Activated naive CD4-positive, alpha-beta T cell treated with anti-CD3 and anti-CD28 coated beads, Interleukin-2, amount 50 U/mL, for 72 hours (primary cell): ENCODE results near the gene PRKN. TPM values are rescaled to one million over a fixed set of nuclear protein-coding genes. Genes with fewer than 3 reads are reported as not detected.

Experiments used
- ATAC-seq, 2 donors: fragments of 150-1000 bp; cut with Tn5 transposase; 2 replicates each; pipeline ENCODE4 v1.10.0; 2021; ENCODE audit warnings: mild to moderate bottlenecking in 2 of 2, moderate library complexity in 2 of 2
- DNase-seq, 2 donors: peaks; one replicate each; pipeline ENCODE4 v3.0.0; 2021 to 2022; ENCODE audit warnings: low spot score in 2 of 2
- H3K27ac Mint-ChIP-seq, 2 donors: one replicate each; pipeline ENCODE4 v1.8.0; 2022; ENCODE audit warnings: mild to moderate bottlenecking in 2 of 2, mixed read lengths in 2 of 2
- H3K36me3 Mint-ChIP-seq, 2 donors: one replicate each; pipeline ENCODE4 v1.8.0; 2022; ENCODE audit warnings: mixed read lengths in 2 of 2
- H3K9me3 Mint-ChIP-seq, 2 donors: one replicate each; pipeline ENCODE4 v1.8.0; 2022; ENCODE audit warnings: mixed read lengths in 2 of 2
- total RNA-seq, 2 donors: library from RNA; stranded (reverse); gene quantifications; one replicate each; pipeline ENCODE4 v1.2.3, GENCODE V29; 2022

Gene PRKN
- total RNA-seq, 2 donors from 2014 or later, result 0.57 to 4.1 TPM

GRCh38 chr6:162026843-162027242 is 700.7 kb downstream of the PRKN start:
- ATAC-seq (no peak), DNase-seq (no peak)
- no peak overlapping the region for H3K27ac Mint-ChIP-seq
- peaks cover 3 to 26% of the 10 kb centered on the region in 2 donors for H3K9me3 Mint-ChIP-seq
- H3K36me3 Mint-ChIP-seq, result peaks cover 0 to 11% of the 10 kb centered on the region in 2 donors

- ATAC-seq, result no peak
- Mint-ChIP-seq H3K36me3 (peaks cover 0 to 11% of the 10 kb centered on the region in 2 donors), H3K9me3 (peaks cover 3 to 30% of the 10 kb centered on the region in 2 donors), H3K27ac (no peak overlapping the region)
- no peak for DNase-seq
Measured at GRCh38 chr6:162026031-162026430, 701.5 kb downstream of the PRKN start.

DNA sequence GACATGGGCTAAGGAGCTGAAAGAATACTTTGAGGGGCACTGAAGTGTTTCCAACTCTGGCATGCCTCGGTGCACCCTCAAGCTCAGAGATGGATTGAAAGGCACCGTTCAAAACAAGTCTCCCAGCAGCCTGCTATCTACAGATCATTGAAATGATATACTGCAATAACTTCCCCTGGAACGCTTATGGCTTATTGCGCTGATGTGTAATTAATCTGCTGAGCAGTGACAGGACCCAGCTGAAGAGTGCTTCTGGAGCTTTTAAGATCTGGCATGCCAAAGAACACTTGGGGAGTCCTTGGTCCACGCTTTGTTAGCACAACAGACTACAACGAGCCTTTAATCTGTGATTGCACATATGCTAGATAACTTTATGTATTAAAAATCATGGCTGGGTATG is 708.2 kb downstream of the PRKN start:
- ATAC-seq, result no peak
- Mint-ChIP-seq H3K9me3 (peaks cover 10 to 24% of the 10 kb centered on the region in 2 donors), H3K27ac (no peak overlapping the region), H3K36me3 (peaks cover 0 to 6% of the 10 kb centered on the region in 2 donors)
- no peak for DNase-seq

GRCh38 chr6:162017536-162017935 is 710.0 kb downstream of the PRKN start:
- Mint-ChIP-seq H3K36me3 (peaks cover 0 to 10% of the 10 kb centered on the region in 2 donors), H3K9me3 (peaks cover 13 to 17% of the 10 kb centered on the region in 2 donors), H3K27ac (no peak overlapping the region)
- DNase-seq, result no peak
- no peak for ATAC-seq

GRCh38 chr6:162014069-162014811 is 713.3 kb downstream of the PRKN start:
- Mint-ChIP-seq H3K9me3 (peaks cover 12 to 13% of the 10 kb centered on the region in 2 donors), H3K36me3 (peaks cover 0 to 10% of the 10 kb centered on the region in 2 donors), H3K27ac (no peak overlapping the region)
- ATAC-seq (no peak), DNase-seq (no peak)

DNA sequence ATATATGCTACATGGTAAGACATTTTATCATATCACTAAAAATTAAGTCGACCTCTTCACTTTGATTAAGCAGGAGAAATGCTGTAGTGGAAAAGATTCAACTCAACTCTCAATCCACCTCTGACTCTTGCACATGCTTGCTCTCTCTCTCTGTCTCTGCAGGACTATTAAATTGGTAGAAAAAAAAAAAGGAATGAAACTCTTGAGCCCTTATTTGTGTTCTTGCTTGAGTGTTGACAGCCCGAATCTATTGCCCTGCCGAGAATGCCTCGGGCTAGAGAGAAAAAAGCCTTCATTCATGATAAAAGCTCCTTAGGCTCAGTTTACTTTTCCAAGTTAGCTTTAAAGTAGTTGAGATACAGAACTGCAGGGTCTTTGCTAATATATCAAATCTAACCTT is 722.2 kb downstream of the PRKN start:
- no peak for DNase-seq
- Mint-ChIP-seq H3K27ac (no peak overlapping the region), H3K36me3 (no peaks in the 10 kb centered on the region), H3K9me3 (peaks cover 12 to 24% of the 10 kb centered on the region in 2 donors)
- no peak for ATAC-seq

DNA sequence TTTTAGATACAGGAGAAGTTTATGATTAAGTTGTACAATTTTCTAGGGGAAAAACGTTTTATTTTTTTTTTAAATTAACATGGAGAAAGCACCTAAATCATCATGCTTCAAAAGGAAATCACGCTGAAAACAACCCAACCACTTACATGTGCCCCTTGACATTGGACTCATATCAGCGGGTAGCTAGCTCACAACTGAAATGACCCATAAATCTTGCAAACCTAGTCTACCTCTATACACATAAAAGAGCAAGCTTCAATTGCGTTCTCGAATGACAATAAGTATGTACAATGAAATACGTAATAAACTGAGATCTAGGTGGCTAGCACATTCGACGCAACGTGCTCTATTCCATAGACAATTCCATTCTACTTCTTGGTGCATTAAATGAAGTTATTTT is 730.8 kb downstream of the PRKN start:
- Mint-ChIP-seq H3K27ac (no peak overlapping the region), H3K36me3 (peaks cover 3 to 22% of the 10 kb centered on the region in 2 donors), H3K9me3 (peaks cover 10 to 32% of the 10 kb centered on the region in 2 donors)
- ATAC-seq, result no peak
- no peak for DNase-seq

GRCh38 chr6:161985876-161986423 is 741.6 kb downstream of the PRKN start:
- Mint-ChIP-seq H3K36me3 (peaks cover 9 to 31% of the 10 kb centered on the region in 2 donors), H3K27ac (no peak overlapping the region), H3K9me3 (peaks cover 4 to 23% of the 10 kb centered on the region in 2 donors)
- ATAC-seq (no peak), DNase-seq (no peak)

DNA sequence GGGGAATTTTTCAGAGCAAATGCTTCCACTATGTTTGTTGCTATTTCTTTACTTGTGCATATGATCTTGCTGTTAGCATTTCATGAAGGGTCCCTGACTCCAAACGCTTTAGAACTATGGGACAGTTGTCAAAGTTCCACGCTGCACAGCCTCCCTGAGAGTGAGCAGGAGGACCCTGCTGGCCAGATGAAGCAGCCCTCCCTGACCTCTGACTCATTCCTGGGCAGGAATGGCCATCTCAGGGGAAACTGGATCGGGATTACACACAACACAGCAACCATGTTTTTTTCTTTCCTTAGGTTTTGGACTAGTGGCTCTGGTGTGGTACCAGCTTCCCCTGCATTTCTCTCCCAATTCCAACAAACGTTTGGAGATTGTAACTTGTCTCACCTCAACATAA is 742.9 kb downstream of the PRKN start:
- DNase-seq (no peak), ATAC-seq (no peak)
- Mint-ChIP-seq H3K36me3 (peaks cover under 1 to 20% of the 10 kb centered on the region in 2 donors), H3K9me3 (peaks cover 0 to 13% of the 10 kb centered on the region in 2 donors), H3K27ac (no peak overlapping the region)

DNA sequence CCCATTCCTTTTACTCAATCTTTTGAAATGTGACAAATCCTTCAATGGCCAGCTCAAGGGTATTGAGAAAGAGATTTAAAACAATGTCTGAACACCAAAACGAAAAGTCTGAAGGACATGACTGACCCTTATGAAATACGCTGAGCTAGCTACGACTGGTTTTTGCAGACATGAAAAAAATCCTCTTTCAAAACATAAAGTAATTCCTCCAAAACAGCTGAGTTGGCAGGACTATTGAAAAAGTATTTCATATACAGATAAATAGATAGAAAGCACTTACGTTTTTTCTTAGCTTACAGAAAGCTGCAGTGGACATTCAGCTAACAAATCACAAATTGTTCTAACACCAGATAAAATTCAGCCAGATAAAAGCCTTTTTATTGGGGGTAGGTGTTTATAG is 751.0 kb downstream of the PRKN start:
- DNase-seq, result no peak
- Mint-ChIP-seq H3K27ac (no peak overlapping the region), H3K9me3 (peaks cover 0 to 3% of the 10 kb centered on the region in 2 donors), H3K36me3 (peaks cover 0 to 11% of the 10 kb centered on the region in 2 donors)
- no peak for ATAC-seq

DNA sequence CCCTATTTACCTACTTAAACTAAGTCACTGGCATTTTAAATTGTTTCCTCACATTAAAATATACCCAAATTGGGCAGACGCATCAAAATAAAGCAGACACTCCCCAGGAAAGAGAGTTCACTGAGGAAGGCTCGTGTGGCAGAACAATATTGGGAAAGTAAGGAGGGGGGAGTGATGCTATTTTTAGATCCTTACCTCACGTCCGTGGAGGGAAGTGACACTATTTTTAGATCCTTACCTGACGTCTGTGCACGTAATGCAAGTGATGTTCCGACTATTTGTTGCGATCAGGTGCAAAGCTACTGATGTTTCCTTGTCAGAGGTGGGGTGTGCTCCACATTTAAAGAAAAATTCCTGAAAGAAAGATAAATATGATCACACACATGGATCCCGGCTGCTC is 754.5 kb downstream of the PRKN start:
- no peak for ATAC-seq
- Mint-ChIP-seq H3K9me3 (peaks cover 0 to 3% of the 10 kb centered on the region in 2 donors), H3K27ac (no peak overlapping the region), H3K36me3 (peaks cover 0 to 5% of the 10 kb centered on the region in 2 donors)
- DNase-seq, result no peak

DNA sequence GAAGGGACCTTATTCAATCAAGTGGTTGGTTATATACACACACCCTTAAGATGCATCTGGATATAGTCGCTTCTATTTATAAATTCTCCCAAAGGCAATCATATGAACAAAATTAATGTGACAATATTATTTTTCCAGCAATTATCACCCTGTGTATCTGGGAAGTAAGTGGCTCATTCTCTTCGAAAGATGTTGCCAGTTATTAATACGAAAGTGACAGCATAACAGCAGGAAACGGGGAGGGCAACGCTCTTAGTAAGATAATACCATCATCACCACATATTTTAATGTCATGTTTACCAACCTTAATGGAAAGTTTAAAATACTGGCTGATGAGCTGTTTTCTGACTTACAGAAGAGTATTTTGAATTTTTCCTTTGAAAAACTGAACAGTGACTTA is 756.5 kb downstream of the PRKN start:
- no peak for ATAC-seq
- Mint-ChIP-seq H3K27ac (no peak overlapping the region), H3K36me3 (peaks cover 0 to 5% of the 10 kb centered on the region in 2 donors), H3K9me3 (peaks cover 0 to 3% of the 10 kb centered on the region in 2 donors)
- no peak for DNase-seq

- Mint-ChIP-seq H3K36me3 (no peaks in the 10 kb centered on the region), H3K27ac (no peak overlapping the region), H3K9me3 (no peaks in the 10 kb centered on the region)
- DNase-seq (no peak), ATAC-seq (no peak)
Measured at GRCh38 chr6:161963634-161964234, 763.8 kb downstream of the PRKN start.

GRCh38 chr6:161963181-161963580 is 764.4 kb downstream of the PRKN start:
- no peak for DNase-seq
- no peak for ATAC-seq
- Mint-ChIP-seq H3K9me3 (no peaks in the 10 kb centered on the region), H3K36me3 (no peaks in the 10 kb centered on the region), H3K27ac (no peak overlapping the region)

DNA sequence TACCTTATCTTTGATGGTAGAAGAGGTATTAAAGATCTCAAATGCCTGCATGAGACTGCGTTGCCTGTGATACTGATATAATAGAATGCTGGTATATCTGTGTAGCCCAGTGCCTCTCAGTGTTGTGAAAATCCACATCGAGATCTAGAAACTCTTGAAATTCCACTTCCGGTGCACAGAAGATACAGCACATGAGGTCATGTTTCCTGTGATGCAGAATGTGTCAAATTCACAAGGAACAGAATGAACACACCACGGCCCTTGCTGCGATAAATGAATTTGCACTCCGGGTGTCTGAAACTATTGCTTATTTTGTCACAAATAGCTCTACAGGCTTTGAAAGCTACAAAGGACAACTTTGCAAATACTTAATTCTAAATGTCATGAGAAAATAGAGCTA is 765.8 kb downstream of the PRKN start:
- DNase-seq, result no peak
- H3K27ac Mint-ChIP-seq, result no peak overlapping the region
- H3K36me3 Mint-ChIP-seq, result no peaks in the 10 kb centered on the region
- no peaks in the 10 kb centered on the region for H3K9me3 Mint-ChIP-seq
- no peak for ATAC-seq

- ATAC-seq, result no peak
- Mint-ChIP-seq H3K27ac (no peak overlapping the region), H3K36me3 (no peaks in the 10 kb centered on the region), H3K9me3 (no peaks in the 10 kb centered on the region)
- no peak for DNase-seq
Measured at GRCh38 chr6:161961046-161961445, 766.5 kb downstream of the PRKN start.

- DNase-seq, result no peak
- H3K9me3 Mint-ChIP-seq, result no peaks in the 10 kb centered on the region
- no peak overlapping the region for H3K27ac Mint-ChIP-seq
- no peak for ATAC-seq
- H3K36me3 Mint-ChIP-seq, result no peaks in the 10 kb centered on the region
Measured at GRCh38 chr6:161959072-161959471, 768.5 kb downstream of the PRKN start.

GRCh38 chr6:161956082-161956481 is 771.5 kb downstream of the PRKN start:
- ATAC-seq (no peak), DNase-seq (no peak)
- H3K27ac Mint-ChIP-seq, result no peak overlapping the region
- H3K9me3 Mint-ChIP-seq, result no peaks in the 10 kb centered on the region
- H3K36me3 Mint-ChIP-seq, result no peaks in the 10 kb centered on the region
